CD4-positive, alpha-beta T cell treated with Interleukin-15 for 4 hours (primary cell): Measurements from ENCODE around the gene BCKDHB.

Source experiments
- DNase-seq: peaks from one replicate; pipeline ENCODE4 v3.0.0-alpha.2; 2020; ENCODE audit warnings: low spot score

BCKDHB gene

DNA sequence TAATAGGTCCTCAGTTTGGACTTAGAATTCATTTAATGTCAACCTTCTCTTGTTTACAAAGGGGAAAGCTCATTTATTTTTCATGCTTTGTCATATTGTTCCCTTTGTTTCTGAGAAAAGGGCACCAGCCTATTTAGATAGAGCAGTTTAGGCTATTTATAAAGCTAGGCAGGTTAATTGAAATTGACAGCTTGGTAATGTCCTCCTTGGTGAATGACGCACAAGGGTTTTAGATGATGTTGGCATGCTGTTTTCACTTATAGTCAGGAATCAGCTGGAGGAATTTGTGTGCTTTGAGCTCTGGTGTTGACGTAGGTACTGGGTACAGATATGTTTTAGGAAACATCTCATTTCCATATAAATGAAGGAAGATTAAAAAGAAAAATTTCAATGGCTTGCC, 45.2 kb downstream of the BCKDHB start:
- no peak for DNase-seq

DNA sequence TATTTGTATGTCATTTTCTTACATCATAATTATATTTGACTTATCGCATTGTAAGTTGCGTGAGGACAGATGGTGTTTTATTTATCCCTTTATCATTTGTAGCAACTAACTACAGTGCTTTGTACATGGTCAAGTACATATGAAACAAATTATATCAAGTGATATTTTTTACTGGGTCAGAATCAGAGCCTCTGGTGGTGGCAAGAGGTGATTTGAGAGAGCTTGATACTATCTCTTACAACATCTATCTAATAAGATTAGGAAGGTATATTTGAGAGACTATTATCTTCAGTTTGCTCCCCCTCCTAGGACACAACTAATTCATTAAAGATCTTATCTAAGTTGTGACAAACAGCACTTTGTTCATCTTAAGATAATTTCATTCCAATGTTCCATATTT, 47.7 kb downstream of the BCKDHB start:
- no peak for DNase-seq

DNA sequence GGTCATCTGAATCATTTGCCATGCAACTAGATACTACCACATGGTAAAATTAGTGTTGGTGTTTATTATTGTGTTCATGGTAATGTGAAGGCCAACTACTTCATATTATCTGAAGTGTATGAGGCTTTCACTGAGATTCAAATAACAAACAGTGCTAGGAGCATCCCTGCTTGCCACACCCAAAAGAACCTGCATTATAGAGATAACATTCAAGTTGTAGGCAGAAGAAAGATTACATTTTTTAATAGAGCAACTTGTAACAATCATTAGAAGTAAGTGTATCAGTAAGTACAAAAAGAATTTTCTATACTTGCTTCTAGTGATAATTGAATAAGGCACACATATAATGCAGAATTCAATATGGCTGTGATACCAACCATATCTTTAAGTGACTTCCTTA, 49.8 kb downstream of the BCKDHB start:
- no peak for DNase-seq

GRCh38 chr6:80158478-80158989, 52.1 kb downstream of the BCKDHB start:
- DNase-seq = no peak

- DNase-seq = no peak
Measured at GRCh38 chr6:80161434-80161833, 55.0 kb downstream of the BCKDHB start.

GRCh38 chr6:80163754-80164187, 57.3 kb downstream of the BCKDHB start:
- peak; percentile 7 for DNase-seq

GRCh38 chr6:80165143-80165542, 58.7 kb downstream of the BCKDHB start:
- peak; percentile 6 for DNase-seq

DNA sequence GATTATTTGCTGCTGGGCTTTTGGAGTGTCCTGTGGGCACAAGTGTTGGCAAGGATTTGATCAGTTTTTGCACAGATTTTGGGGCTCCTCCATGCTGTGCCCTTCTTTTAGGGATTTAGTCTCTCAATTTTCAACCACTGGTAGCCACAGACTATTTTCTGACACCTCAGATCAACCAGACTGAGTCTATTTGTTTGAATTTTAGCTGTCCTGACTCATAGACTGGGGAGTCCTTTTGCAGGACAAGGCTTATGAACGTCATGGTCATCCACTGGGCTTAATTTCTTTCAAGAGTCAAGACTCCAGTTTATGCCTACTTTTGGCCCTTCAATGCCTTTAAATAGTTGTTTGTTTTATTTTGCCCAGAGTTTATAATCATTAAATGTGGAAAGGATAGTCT, 59.3 kb downstream of the BCKDHB start:
- DNase-seq = no peak

DNA sequence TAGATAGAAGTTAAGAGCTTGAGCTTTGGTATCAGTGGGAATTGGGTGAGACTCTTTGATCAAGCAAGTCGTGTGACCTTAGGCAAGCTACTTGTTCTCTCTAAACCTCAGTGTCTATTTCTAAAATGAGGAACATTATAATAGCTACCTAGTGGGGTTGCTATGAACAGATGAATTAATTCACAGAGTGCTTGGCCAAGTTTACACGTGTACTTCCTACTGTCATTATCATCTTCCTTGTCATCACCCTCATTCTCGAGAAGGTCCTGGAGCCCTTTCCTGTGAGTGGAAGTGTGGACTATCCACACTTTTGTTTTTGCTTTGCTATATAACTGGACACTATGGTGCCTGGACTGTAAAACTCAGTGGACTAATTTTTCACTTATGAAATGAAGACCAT, 64.0 kb downstream of the BCKDHB start:
- DNase-seq = no peak

DNA sequence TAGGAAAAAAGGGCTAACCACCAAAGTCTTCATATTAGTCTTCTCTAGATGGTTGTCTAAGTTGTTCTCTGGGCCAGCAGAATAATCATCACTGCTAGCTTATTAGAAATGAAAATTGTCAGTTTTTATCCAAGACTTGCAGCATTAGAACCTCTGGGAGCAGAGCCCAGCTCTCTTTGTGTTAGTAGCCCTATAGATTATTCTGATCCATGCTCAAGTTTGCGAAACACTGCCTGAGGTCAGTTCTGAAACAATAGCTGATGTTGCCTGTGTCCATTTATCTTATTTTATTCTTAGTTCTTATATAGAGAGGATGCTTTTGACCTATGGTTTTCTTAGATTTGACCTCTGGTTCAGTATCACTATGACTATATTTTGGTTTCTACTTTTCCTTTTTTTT, 66.9 kb downstream of the BCKDHB start:
- no peak for DNase-seq

GRCh38 chr6:80174900-80175572, 68.6 kb downstream of the BCKDHB start:
- DNase-seq = no peak

DNA sequence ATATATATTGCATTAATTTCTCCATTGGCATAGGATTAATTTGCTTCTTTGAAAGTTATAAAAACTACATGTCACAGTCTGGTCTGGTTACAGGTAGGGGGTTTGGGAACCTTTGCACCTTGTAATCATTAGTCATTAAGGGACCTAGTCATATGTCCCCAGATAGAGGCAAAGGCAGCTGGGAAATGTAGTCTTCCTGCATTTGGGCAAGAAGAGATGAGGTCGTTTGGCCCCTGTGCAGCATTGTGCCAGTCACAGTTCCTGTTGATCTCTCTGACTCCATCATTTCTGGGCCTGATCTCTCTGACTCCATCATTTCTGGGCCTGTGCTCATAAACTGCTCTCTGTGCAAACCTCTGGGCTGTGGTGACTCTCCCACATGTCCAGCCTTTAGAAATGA, 73.2 kb downstream of the BCKDHB start:
- DNase-seq = no peak

GRCh38 chr6:80181352-80182081, 75.0 kb downstream of the BCKDHB start:
- DNase-seq = no peak

GRCh38 chr6:80182308-80182707, 75.8 kb downstream of the BCKDHB start:
- no peak for DNase-seq

DNA sequence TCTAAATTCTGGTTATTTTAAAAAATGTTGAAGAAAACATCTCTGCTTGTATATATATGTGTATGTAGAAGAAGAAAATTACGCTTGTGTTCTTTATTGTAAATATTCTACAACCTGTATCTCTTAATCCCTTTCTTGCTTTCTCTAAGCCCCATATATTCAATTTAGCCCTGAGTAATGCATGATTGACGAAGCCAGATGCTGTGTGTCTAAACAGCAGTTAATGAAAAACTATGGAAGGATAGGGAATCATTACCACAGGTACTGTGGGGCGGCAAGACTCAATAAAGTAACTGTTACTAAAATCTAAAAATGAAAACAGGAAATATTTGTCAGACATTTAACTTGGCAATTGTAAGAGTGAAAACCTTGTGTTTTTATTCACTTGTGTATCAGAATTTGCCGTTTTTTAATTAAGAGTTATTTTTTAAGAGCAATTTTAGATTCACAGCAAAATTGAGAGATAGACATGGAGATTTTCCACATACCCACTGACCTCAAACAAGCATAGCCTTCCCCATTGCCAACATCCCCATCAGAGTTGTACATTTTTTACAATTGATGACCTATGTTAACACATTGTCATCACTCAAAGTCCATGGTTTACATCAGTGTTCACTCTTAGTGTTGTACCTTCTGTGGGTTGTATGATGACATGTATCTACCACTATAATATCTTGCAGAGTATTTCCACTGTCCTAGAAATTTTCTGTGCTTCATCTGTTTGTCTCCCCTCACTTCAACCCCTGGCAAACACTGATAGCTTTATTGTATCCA, 76.7 kb downstream of the BCKDHB start:
- no peak for DNase-seq

DNA sequence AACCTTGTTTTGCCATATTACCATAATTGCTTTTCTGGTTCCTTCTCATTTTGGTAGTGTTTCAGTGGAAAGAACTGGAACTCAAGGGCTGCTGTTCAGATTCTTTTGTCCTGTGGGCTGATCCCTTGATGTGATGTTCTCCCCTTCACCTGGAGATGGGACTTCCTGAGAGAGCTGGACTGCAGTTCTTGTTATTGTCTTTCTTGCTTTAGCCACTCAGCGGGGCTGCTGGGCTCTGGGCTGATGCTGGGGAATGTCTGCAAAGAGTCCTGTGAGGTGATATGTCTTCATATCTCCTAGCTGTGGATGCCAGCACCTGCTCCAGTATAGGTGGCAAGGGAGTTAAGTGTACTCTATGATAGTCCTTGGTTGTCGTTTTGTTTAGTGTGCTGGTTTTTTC, 79.0 kb downstream of the BCKDHB start:
- DNase-seq = no peak

DNA sequence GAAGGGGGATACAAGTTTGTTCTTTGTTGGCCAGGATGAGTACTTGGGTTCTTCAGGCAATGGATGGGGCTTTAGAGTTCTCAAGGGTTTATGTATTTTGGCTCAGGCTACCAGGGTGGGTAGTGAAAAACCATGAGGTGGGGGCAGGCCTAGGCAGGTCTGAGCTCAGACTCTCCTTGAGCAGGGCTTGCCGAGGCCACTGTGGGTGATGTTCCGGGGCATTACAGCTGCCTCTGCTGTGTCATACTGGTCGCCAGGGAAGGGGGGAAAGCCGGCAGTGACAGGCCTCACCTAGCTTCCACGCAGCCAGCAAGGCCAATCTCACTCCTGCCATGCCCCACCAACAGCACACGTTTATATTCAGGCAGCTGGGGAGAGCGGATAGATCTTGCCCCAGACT, 79.6 kb downstream of the BCKDHB start:
- no peak for DNase-seq

DNA sequence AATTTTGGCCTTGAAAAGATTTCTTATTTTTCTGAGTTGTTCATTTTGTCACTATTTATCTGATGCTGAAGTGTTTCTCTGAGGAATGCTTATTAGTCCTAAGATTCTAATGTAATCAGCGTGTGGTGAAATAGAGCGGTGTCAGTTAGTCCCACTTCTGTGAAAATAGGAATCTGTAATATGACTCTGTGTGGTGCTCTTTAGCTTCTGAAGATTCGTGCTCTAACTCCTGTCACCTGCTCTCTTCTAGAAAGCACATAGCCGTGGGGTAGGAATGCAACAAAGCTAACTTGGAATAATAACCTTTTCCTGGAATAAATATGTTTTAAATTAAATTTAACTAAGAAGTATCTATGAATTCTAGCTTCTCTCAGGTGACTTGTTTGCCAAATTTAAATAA, 90.4 kb downstream of the BCKDHB start:
- DNase-seq = no peak

DNA sequence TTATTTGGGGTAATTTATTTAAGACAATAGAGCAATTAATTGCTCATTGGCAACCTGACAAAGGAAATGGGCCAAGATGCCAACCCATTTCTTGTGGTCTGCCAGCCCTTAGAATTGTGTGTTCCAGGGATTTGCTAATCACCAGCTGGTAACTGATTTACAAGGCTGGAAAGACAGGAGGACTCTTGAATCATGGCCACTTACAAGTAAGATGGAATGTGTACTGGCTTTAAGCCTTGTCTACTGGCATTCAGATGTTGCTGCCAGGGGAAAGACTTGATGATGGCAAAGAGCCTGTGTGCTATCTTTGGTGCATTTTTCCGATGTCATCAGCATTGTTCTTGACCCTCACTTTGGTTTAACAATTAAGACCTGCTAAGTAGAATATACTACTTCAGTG, 91.0 kb downstream of the BCKDHB start:
- DNase-seq = no peak

GRCh38 chr6:80197986-80198385, 91.5 kb downstream of the BCKDHB start:
- no peak for DNase-seq

- DNase-seq = no peak
Measured at GRCh38 chr6:80203283-80203682, 96.8 kb downstream of the BCKDHB start.

- no peak for DNase-seq
Measured at GRCh38 chr6:80205404-80205803, 98.9 kb downstream of the BCKDHB start.

DNA sequence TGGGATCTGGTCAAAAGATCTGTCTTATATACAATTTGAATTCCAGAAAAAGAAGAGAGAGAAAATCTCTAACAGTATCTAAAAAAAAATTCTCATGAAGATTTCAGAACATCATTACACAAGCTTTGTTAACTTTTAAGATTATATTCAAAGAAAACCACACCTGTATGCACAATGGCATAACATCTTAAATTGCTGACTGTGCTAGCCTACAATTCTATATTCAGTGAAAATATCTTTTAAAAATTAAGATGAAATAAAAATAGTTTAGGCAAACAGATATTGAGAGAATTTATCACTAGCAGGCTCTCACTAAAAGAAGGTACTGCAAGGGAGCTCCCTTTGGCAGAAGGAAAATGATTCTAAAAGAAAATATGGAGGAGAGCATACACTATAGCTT, 100.3 kb downstream of the BCKDHB start:
- no peak for DNase-seq
